Bronchial epithelial cell (primary cell): ENCODE measurements around the gene OR52E6. TPM values are rescaled to one million over a fixed set of nuclear protein-coding genes. Genes with fewer than 3 reads are reported as not detected.
A peak's percentile ranks its signal among the peaks of the same experiment; 100 is the strongest.

Experiments
- DNase-seq: peaks from one replicate; pipeline ENCODE4 v3.0.0-alpha.2; 2010; ENCODE audit warnings: low read depth
- FAIRE-seq: peaks from 2 replicates; lab custom pipeline; 2011; peaks lifted over from hg19 to GRCh38; lab: Jason Lieb, UNC
- H3K27me3 ChIP-seq: 2 replicates; pipeline ENCODE4 v1.5.1; 2011; ENCODE audit warnings: low read length; ENCODE audit not compliant: control insufficient read depth, insufficient read depth
- H3K36me3 ChIP-seq: 2 replicates; pipeline ENCODE4 v1.5.1; 2011; ENCODE audit warnings: low read length; ENCODE audit not compliant: control insufficient read depth, insufficient read depth
- H3K4me3 ChIP-seq: 2 replicates; pipeline ENCODE4 v1.5.1; 2011; ENCODE audit warnings: mild to moderate bottlenecking, low read depth, low read length, control low read depth
- CTCF ChIP-seq: IDR thresholded peaks from 2 replicates; pipeline ENCODE4 v1.5.1; 2011; ENCODE audit warnings: mild to moderate bottlenecking, moderate library complexity, low read length, control low read depth, inconsistent platforms; ENCODE audit not compliant: insufficient read depth, severe bottlenecking
- total RNA-seq: library from RNA; depleted of rRNA; stranded (reverse); fragments of >200 nt; gene quantifications from 2 replicates; pipeline ENCODE4 v1.2.1, GENCODE V29; 2014

The OR52E6 gene
- total RNA-seq, 1 donor from 2014 or later = not detected

- FAIRE-seq = no peak
- H3K27me3 ChIP-seq = no peaks in the 10 kb centered on the region
- H3K4me3 ChIP-seq = no peak overlapping the region
- no peak for TF ChIP-seq CTCF
- H3K36me3 ChIP-seq = no peaks in the 10 kb centered on the region
- DNase-seq = no peak
These were observed 31.5 kb downstream of the OR52E6 start for GRCh38 chr11:5809905-5810795.

- Histone ChIP-seq H3K4me3 (peak overlapping the region; percentile 30), H3K36me3 (no peaks in the 10 kb centered on the region), H3K27me3 (no peaks in the 10 kb centered on the region)
- no peak for DNase-seq
- TF ChIP-seq CTCF = no peak
- FAIRE-seq = no peak
These were observed 32.6 kb downstream of the OR52E6 start for GRCh38 chr11:5809122-5809519.

DNA sequence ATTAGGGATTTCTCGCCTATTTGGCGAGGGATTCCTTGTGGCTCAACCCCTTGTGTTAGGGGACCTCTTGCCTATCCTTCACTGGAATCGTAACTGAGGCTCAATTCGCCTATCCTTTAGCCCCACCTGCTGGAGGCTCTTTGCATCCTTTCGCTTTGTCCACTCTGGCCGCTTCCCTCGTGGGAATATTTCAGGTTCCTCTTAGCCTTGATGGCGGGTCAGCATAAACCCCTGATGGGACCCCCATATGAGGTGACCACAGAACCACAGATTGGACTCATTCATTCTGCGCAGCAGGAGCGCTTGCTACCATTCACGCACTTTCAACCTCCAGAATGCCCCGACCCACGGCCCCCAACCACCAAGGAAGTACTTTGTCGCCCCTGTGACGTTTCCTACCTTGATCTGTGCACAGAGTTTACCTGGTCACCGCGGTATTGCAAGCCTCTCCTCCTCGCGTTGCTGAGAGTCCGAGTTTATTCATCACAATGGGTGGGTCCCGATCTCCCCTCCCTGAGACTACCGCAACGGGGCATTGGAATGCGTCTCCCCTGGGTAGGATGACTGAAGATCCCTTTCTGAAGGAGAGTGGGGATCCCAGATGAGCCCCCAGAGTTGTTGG is 33.1 kb downstream of the OR52E6 start, which contains the start of gene OR52N2:
TSS of gene OR52N2 (plus strand) at position 425 of the 622 bp plus-strand sequence. CDS start 11,412 bp downstream, outside the sequence.
- FAIRE-seq (peak; percentile 47), DNase-seq (peak; percentile 50)
- H3K4me3 ChIP-seq = peak within 1 kb of the TSS; percentile 30
- no peaks in the 10 kb centered on the region for H3K27me3 ChIP-seq
- TF ChIP-seq CTCF = peak; percentile 89
- H3K36me3 ChIP-seq = no peaks in the 10 kb centered on the region

DNA sequence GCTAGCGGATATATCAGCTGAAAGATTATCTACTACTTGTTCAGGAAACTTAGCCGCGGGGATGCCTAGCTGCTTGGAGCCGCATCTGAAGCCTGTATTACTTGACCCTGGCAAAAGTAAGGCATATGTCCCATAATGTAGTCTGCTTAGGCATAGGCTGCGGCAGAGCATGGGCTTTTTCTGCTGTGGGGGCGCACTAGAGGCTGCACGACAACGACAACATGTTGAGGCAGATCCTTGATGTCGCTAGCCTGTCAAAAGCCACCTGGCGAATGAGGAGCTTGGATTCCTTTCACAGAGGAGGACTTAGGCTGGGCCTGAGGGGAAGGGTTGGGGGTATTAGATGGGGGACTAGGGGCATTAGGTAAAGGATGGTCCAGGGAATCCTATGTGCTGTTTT is 34.1 kb downstream of the OR52E6 start:
- TF ChIP-seq CTCF = no peak
- FAIRE-seq (no peak), DNase-seq (no peak)
- H3K27me3 ChIP-seq = no peaks in the 10 kb centered on the region
- H3K36me3 ChIP-seq = no peaks in the 10 kb centered on the region
- H3K4me3 ChIP-seq = no peak overlapping the region

DNA sequence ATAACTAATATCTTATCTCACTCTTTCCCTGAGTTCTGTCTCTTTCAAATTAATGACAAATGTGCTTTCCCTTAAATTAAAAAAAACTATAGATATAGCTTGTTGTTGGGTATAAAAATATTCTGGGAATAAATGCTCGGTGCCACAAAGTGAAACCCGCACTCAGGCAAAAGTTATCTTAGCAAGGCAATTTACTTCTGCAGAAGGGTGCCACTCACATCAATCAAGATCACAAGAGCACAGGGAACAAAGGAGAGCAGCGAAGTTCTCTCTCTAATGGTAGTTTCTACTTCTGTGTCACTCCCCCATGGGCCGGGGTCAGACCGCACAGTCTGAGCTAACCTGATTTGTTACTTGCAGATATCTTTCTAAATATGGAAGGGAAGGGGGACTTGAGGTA is 37.7 kb downstream of the OR52E6 start:
- Histone ChIP-seq H3K4me3 (no peak overlapping the region), H3K27me3 (no peaks in the 10 kb centered on the region), H3K36me3 (no peaks in the 10 kb centered on the region)
- FAIRE-seq = no peak
- no peak for DNase-seq
- no peak for TF ChIP-seq CTCF
